Activated CD4-positive, alpha-beta T cell treated with anti-CD3 and anti-CD28 coated beads, Interleukin-2, amount 50 U/mL, for 48 hours (primary cell): ENCODE measurements around the gene ASB2.

Experiments
- DNase-seq, 2 experiments: peaks; one replicate each; pipeline ENCODE4 v3.0.0-alpha.2; 2020

ASB2 gene

GRCh38 chr14:93976477-93977057 is at the start of gene ASB2:
Gene ASB2 (minus strand): TSS chr14:93976570. CDS start chr14:93964539, 12,031 bp downstream.
- DNase-seq, result peak in 1 of 2 experiments; percentile 59

GRCh38 chr14:94025720-94026119 is 49.4 kb upstream of the ASB2 start:
- no peak for DNase-seq

GRCh38 chr14:94024549-94024948 is 48.2 kb upstream of the ASB2 start:
- no peak for DNase-seq

GRCh38 chr14:94022532-94023411 is 46.4 kb upstream of the ASB2 start:
- DNase-seq, result no peak

GRCh38 chr14:94021416-94022157 is 45.2 kb upstream of the ASB2 start:
- DNase-seq, result peak; percentile 46 to 63

- no peak for DNase-seq
Measured at GRCh38 chr14:94021001-94021400, 44.6 kb upstream of the ASB2 start.

GRCh38 chr14:94020267-94020666 is 43.9 kb upstream of the ASB2 start:
- no peak for DNase-seq

GRCh38 chr14:94019329-94019728 is 43.0 kb upstream of the ASB2 start:
- DNase-seq, result no peak

GRCh38 chr14:94018308-94018707 is 41.9 kb upstream of the ASB2 start:
- no peak for DNase-seq

GRCh38 chr14:94016446-94016976 is 40.1 kb upstream of the ASB2 start:
- DNase-seq, result no peak

GRCh38 chr14:94015223-94015622 is 38.9 kb upstream of the ASB2 start:
- no peak for DNase-seq

GRCh38 chr14:94014382-94014781 is 38.0 kb upstream of the ASB2 start:
- DNase-seq, result no peak

GRCh38 chr14:94011795-94012194 is 35.4 kb upstream of the ASB2 start:
- no peak for DNase-seq

- no peak for DNase-seq
Measured at GRCh38 chr14:94010625-94011024, 34.3 kb upstream of the ASB2 start.

GRCh38 chr14:94009767-94010166 is 33.4 kb upstream of the ASB2 start:
- DNase-seq, result no peak

- no peak for DNase-seq
Measured at GRCh38 chr14:94008234-94008633, 31.9 kb upstream of the ASB2 start.

- DNase-seq, result no peak
Measured at GRCh38 chr14:94005324-94006073, 29.1 kb upstream of the ASB2 start.

- no peak for DNase-seq
Measured at GRCh38 chr14:94004015-94004414, 27.6 kb upstream of the ASB2 start.

- no peak for DNase-seq
Measured at GRCh38 chr14:94003397-94003796, 27.0 kb upstream of the ASB2 start.

GRCh38 chr14:94001501-94002396 is 25.4 kb upstream of the ASB2 start:
- peak; percentile 62 to 70 for DNase-seq

GRCh38 chr14:94001016-94001415 is 24.6 kb upstream of the ASB2 start:
- DNase-seq, result no peak

- DNase-seq, result no peak
Measured at GRCh38 chr14:94000267-94000666, 23.9 kb upstream of the ASB2 start.
